Naive B cell (primary cell): ENCODE data around the gene ZNF428. TPM values are rescaled to one million over a fixed set of nuclear protein-coding genes. Genes with fewer than 3 reads are reported as not detected.
"Not testable (repeated sequence)": the region's sequence is repeated elsewhere in the genome, so short reads cannot be mapped to it uniquely, and the experiment has no call there.

Experiments
- ATAC-seq, 2 donors: fragments of 150-1000 bp; cut with Tn5 transposase; 2 replicates each; pipeline ENCODE4 v1.10.0; 2021; ENCODE audit warnings: low read depth in 2 of 2, mild to moderate bottlenecking in 2 of 2, moderate library complexity in 2 of 2
- DNase-seq: peaks from one replicate; pipeline ENCODE4 v3.0.0; 2022
- H3K27ac Mint-ChIP-seq, 6 donors: one replicate each; pipeline ENCODE4 v1.8.0; 2020 to 2022; ENCODE audit warnings: mild to moderate bottlenecking in 6 of 6, mixed read lengths in 6 of 6, moderate library complexity in 5 of 6, inconsistent platforms in 2 of 6
- H3K27me3 Mint-ChIP-seq, 3 donors: one replicate each; pipeline ENCODE4 v1.8.0; 2021 to 2022; ENCODE audit warnings: mixed read lengths in 3 of 3, mild to moderate bottlenecking in 1 of 3
- H3K36me3 Mint-ChIP-seq, 2 donors: one replicate each; pipeline ENCODE4 v1.8.0; 2020 to 2022; ENCODE audit warnings: mixed read lengths in 2 of 2, inconsistent platforms in 1 of 2, mild to moderate bottlenecking in 1 of 2
- H3K4me1 Mint-ChIP-seq, 3 donors: one replicate each; pipeline ENCODE4 v1.8.0; 2020 to 2022; ENCODE audit warnings: mixed read lengths in 3 of 3, inconsistent platforms in 1 of 3, mild to moderate bottlenecking in 1 of 3, moderate library complexity in 1 of 3
- H3K4me3 Mint-ChIP-seq, 8 donors: one replicate each; pipeline ENCODE4 v1.8.0; 2020 to 2022; ENCODE audit warnings: mild to moderate bottlenecking in 8 of 8, mixed read lengths in 8 of 8, moderate library complexity in 8 of 8, inconsistent platforms in 2 of 8
- H3K9me3 Mint-ChIP-seq, 7 donors: one replicate each; pipeline ENCODE4 v1.8.0; 2020 to 2022; ENCODE audit warnings: mixed read lengths in 7 of 7, mild to moderate bottlenecking in 5 of 7, inconsistent platforms in 2 of 7, moderate library complexity in 1 of 7
- polyA plus RNA-seq, 6 donors: library from polyadenylated mRNA; unstranded; fragments of 300-500 nt; fragmentation: Illumina TruSeq; gene quantifications; one replicate each; pipeline ENCODE4 v1.2.3, GENCODE V29; 2021; ENCODE audit warnings: low read depth in 6 of 6

The ZNF428 gene
- polyA plus RNA-seq, 6 donors from 2014 or later: 8.2 to 18.4 (median 11.1) TPM

GRCh38 chr19:43651758-43652545, 32.5 kb upstream of the ZNF428 start:
- Mint-ChIP-seq H3K9me3 (peaks cover 0 to 4% (median 0%) of the 10 kb centered on the region in 7 donors), H3K4me1 (peaks cover 0 to 5% (median 0%) of the 10 kb centered on the region in 3 donors), H3K36me3 (no peaks in the 10 kb centered on the region), H3K27ac (no peak overlapping the region), H3K27me3 (peaks cover 0 to 12% (median 0%) of the 10 kb centered on the region in 3 donors), H3K4me3 (no peak overlapping the region)
- DNase-seq: peak; percentile 39
- ATAC-seq: peak; percentile 53 to 61

DNA sequence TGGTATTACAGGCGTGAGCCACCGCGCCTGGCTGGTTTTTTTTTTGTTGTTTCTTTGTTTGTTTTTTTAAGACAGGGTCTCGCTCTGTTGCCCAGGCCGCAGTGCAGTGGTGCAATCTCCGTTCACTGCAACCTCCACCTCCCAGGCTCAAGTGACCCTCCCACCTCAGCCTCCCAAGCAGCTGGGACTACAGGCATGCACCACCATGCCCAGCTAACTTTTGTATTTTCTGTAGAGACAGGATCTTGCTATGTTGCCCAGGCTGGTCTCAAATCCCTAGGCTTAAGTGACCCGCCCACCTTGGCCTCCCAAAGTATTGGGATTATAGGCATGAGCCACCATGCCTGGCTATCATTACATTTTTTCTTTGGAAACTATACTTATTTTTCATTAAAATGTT, 30.8 kb upstream of the ZNF428 start:
- H3K27ac Mint-ChIP-seq, H3K9me3 Mint-ChIP-seq, ATAC-seq, H3K4me3 Mint-ChIP-seq, H3K4me1 Mint-ChIP-seq, DNase-seq, H3K36me3 Mint-ChIP-seq: not testable (repeated sequence)
- H3K27me3 Mint-ChIP-seq: peaks cover 0 to 12% (median 0%) of the 10 kb centered on the region in 3 donors

- Mint-ChIP-seq H3K4me3 (no peak overlapping the region), H3K9me3 (peaks cover 0 to 6% (median 0%) of the 10 kb centered on the region in 7 donors), H3K4me1 (peaks cover 0 to 5% (median 0%) of the 10 kb centered on the region in 3 donors), H3K27ac (peak overlapping the region in 1 of 6 donors; percentile 69), H3K27me3 (peaks cover 0 to 12% (median 2%) of the 10 kb centered on the region in 3 donors), H3K36me3 (no peaks in the 10 kb centered on the region)
- DNase-seq (no peak), ATAC-seq (no peak)
These were observed 30.1 kb upstream of the ZNF428 start for GRCh38 chr19:43649514-43649913.

GRCh38 chr19:43648633-43649032, 29.2 kb upstream of the ZNF428 start:
- Mint-ChIP-seq H3K4me3 (peak overlapping the region in 1 of 8 donors; percentile 29), H3K27me3 (peaks cover 0 to 12% (median 8%) of the 10 kb centered on the region in 3 donors)
- no peak for ATAC-seq

GRCh38 chr19:43644181-43644580, 24.8 kb upstream of the ZNF428 start:
- Mint-ChIP-seq H3K4me3 (no peak overlapping the region), H3K9me3 (peaks cover 0 to 6% (median 0%) of the 10 kb centered on the region in 7 donors), H3K36me3 (no peaks in the 10 kb centered on the region), H3K27ac (no peak overlapping the region), H3K4me1 (peaks cover 9 to 17% (median 14%) of the 10 kb centered on the region in 3 donors), H3K27me3 (peaks cover 11 to 40% (median 28%) of the 10 kb centered on the region in 3 donors)
- ATAC-seq: no peak
- no peak for DNase-seq

More at GRCh38 chr19:43648633-43649032, 29.2 kb upstream of the ZNF428 start:
- no peak for DNase-seq
- H3K36me3 Mint-ChIP-seq: no peaks in the 10 kb centered on the region
- H3K4me1 Mint-ChIP-seq: peaks cover 0 to 5% (median 0%) of the 10 kb centered on the region in 3 donors
- no peak overlapping the region for H3K27ac Mint-ChIP-seq
- H3K9me3 Mint-ChIP-seq: peaks cover 0 to 6% (median 0%) of the 10 kb centered on the region in 7 donors

GRCh38 chr19:43643326-43643725, 23.9 kb upstream of the ZNF428 start:
- Mint-ChIP-seq H3K27me3 (peaks cover 11 to 48% (median 37%) of the 10 kb centered on the region in 3 donors), H3K27ac (peak overlapping the region in 1 of 6 donors; percentile 44), H3K36me3 (no peaks in the 10 kb centered on the region), H3K9me3 (peaks cover 0 to 6% (median 0%) of the 10 kb centered on the region in 7 donors), H3K4me1 (peaks cover 18 to 26% (median 23%) of the 10 kb centered on the region in 3 donors), H3K4me3 (peak overlapping the region in 1 of 8 donors; percentile 29)
- ATAC-seq: no peak
- DNase-seq: no peak

DNA sequence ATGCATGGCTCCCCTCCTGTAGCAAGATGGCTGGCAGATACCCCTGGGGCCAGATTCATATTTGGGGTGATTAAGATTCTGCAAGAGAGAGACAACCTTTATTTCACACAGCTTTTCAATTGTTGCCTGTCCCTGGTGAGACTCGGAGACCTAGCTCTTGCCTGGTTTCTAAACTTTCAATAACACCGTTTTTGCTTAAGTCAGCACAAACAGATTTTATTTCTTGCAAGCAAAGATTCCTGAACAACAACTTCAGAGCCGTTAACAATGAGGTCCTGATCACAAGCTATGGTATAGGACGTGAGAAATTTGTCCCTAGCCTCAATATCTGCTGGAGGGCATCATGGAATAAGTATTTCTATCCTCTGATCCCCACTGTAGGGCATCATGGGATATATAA, 23.1 kb upstream of the ZNF428 start:
- H3K4me1 Mint-ChIP-seq: peaks cover 23 to 27% (median 25%) of the 10 kb centered on the region in 3 donors
- no peak for DNase-seq
- H3K4me3 Mint-ChIP-seq: peak overlapping the region in 3 of 8 donors; percentile 12 to 29 (median 24)
- peaks cover 11 to 44% (median 44%) of the 10 kb centered on the region in 3 donors for H3K27me3 Mint-ChIP-seq
- no peaks in the 10 kb centered on the region for H3K36me3 Mint-ChIP-seq
- no peak overlapping the region for H3K27ac Mint-ChIP-seq
- peaks cover 0 to 6% (median 0%) of the 10 kb centered on the region in 7 donors for H3K9me3 Mint-ChIP-seq
- ATAC-seq: no peak

DNA sequence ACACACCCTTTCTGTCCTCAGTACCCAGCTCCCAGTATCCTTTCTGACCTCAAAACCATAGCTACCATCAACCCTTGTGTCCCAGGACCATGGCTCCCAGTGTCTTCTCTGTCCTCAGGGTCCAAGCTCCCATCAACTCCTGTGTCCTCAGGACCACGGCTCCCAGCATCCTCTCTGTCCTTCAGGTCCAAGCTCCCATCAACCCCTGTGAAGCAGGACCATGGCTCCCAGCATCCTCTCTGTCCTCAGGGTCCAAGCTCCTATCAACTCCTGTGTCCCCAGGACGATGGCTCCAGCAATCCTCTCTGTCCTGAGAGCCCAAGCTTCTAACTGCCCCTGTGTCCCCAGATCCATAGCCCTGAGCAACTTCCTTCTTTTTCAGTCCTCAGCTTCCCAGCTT, 21.9 kb upstream of the ZNF428 start:
- Mint-ChIP-seq H3K9me3 (peaks cover 0 to 5% (median 0%) of the 10 kb centered on the region in 7 donors), H3K4me1 (peaks cover 23 to 29% (median 27%) of the 10 kb centered on the region in 3 donors), H3K4me3 (peak overlapping the region; percentile 66 to 87 (median 81)), H3K36me3 (no peaks in the 10 kb centered on the region), H3K27me3 (peaks cover 11 to 55% (median 49%) of the 10 kb centered on the region in 3 donors), H3K27ac (peak overlapping the region in 1 of 6 donors; percentile 89)
- ATAC-seq: no peak
- no peak for DNase-seq

- Mint-ChIP-seq H3K9me3 (no peaks in the 10 kb centered on the region), H3K27me3 (peaks cover 11 to 58% (median 57%) of the 10 kb centered on the region in 3 donors), H3K36me3 (no peaks in the 10 kb centered on the region), H3K4me3 (peak overlapping the region; percentile 66 to 91 (median 84)), H3K4me1 (peaks cover 23 to 29% (median 28%) of the 10 kb centered on the region in 3 donors), H3K27ac (peak overlapping the region in 2 of 6 donors; percentile 24 to 47)
- DNase-seq (no peak), ATAC-seq (no peak)
These were observed 21.0 kb upstream of the ZNF428 start for GRCh38 chr19:43640424-43640757.

- peak; percentile 27 for DNase-seq
- no peaks in the 10 kb centered on the region for H3K9me3 Mint-ChIP-seq
These were observed 20.3 kb upstream of the ZNF428 start, which contains the start of gene CADM4 for GRCh38 chr19:43639519-43640423. CADM4 (minus strand) TSS chr19:43639850; CDS start chr19:43639790, 60 bp downstream.

GRCh38 chr19:43638995-43639518, 19.6 kb upstream of the ZNF428 start:
- Mint-ChIP-seq H3K36me3 (no peaks in the 10 kb centered on the region), H3K27ac (peak overlapping the region in 5 of 6 donors; percentile 16 to 90 (median 46)), H3K4me3 (peak overlapping the region; percentile 57 to 92 (median 83)), H3K9me3 (no peaks in the 10 kb centered on the region), H3K27me3 (peaks cover 11 to 64% (median 58%) of the 10 kb centered on the region in 3 donors), H3K4me1 (peaks cover 23 to 34% (median 33%) of the 10 kb centered on the region in 3 donors)
- ATAC-seq: peak in 1 of 2 donors; percentile 10
- DNase-seq: no peak

More at GRCh38 chr19:43639519-43640423, 20.3 kb upstream of the ZNF428 start, which contains the start of gene CADM4:
- Mint-ChIP-seq H3K4me1 (peaks cover 23 to 34% (median 33%) of the 10 kb centered on the region in 3 donors), H3K27me3 (peaks cover 11 to 65% (median 63%) of the 10 kb centered on the region in 3 donors), H3K4me3 (peak within 1 kb of the TSS; percentile 79 to 92 (median 86)), H3K36me3 (no peaks in the 10 kb centered on the region), H3K27ac (peak within 1 kb of the TSS in 5 of 6 donors; percentile 23 to 90 (median 65))
- ATAC-seq: peak; percentile 69 to 78

- ATAC-seq: peak; percentile 76 to 83
- Mint-ChIP-seq H3K27ac (peak overlapping the region in 4 of 6 donors; percentile 16 to 75 (median 37)), H3K36me3 (no peaks in the 10 kb centered on the region), H3K4me3 (peak overlapping the region; percentile 64 to 92 (median 83)), H3K27me3 (peaks cover 9 to 68% (median 62%) of the 10 kb centered on the region in 3 donors), H3K9me3 (no peaks in the 10 kb centered on the region), H3K4me1 (peaks cover 23 to 34% (median 33%) of the 10 kb centered on the region in 3 donors)
- DNase-seq: peak; percentile 53
These were observed 19.0 kb upstream of the ZNF428 start for GRCh38 chr19:43638214-43638994.
